ENCODE results near the gene AFP. TPM values are rescaled to one million over a fixed set of nuclear protein-coding genes. Genes with fewer than 3 reads are reported as not detected.

Gene AFP
- total and polyA plus RNA-seq, 2 of the 13 experiments (the other 11 are each of a cell fraction or from before 2014, with no cell fraction given) = 9,434 to 13,105 TPM

DNA sequence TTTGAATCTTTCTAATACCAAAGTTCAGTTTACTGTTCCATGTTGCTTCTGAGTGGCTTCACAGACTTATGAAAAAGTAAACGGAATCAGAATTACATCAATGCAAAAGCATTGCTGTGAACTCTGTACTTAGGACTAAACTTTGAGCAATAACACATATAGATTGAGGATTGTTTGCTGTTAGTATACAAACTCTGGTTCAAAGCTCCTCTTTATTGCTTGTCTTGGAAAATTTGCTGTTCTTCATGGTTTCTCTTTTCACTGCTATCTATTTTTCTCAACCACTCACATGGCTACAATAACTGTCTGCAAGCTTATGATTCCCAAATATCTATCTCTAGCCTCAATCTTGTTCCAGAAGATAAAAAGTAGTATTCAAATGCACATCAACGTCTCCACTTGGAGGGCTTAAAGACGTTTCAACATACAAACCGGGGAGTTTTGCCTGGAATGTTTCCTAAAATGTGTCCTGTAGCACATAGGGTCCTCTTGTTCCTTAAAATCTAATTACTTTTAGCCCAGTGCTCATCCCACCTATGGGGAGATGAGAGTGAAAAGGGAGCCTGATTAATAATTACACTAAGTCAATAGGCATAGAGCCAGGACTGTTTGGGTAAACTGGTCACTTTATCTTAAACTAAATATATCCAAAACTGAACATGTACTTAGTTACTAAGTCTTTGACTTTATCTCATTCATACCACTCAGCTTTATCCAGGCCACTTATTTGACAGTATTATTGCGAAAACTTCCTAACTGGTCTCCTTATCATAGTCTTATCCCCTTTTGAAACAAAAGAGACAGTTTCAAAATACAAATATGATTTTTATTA is 3.6 kb upstream of the AFP start (continued):
- TF ChIP-seq, protein P1, sequence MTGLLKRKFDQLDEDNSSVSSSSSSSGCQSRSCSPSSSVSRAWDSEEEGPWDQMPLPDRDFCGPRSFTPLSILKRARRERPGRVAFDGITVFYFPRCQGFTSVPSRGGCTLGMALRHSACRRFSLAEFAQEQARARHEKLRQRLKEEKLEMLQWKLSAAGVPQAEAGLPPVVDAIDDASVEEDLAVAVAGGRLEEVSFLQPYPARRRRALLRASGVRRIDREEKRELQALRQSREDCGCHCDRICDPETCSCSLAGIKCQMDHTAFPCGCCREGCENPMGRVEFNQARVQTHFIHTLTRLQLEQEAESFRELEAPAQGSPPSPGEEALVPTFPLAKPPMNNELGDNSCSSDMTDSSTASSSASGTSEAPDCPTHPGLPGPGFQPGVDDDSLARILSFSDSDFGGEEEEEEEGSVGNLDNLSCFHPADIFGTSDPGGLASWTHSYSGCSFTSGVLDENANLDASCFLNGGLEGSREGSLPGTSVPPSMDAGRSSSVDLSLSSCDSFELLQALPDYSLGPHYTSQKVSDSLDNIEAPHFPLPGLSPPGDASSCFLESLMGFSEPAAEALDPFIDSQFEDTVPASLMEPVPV (CRISPR knock-in tag; IDR thresholded peaks at IDR 0.05) = no peak
- TF ChIP-seq ZMYM3 (CRISPR knock-in tag; IDR thresholded peaks at IDR 0.05) (no peak), WIZ (CRISPR knock-in tag; IDR thresholded peaks at IDR 0.05) (peak; percentile 24; the same call in 1 of the 2 replicates), RFX1 (IDR thresholded peaks at IDR 0.05) (no peak), THAP11 (CRISPR knock-in tag; IDR thresholded peaks at IDR 0.05) (peak; percentile 61), ZNF556 (CRISPR knock-in tag; IDR thresholded peaks at IDR 0.05; ENCODE audit: borderline replicate concordance) (peak; percentile 22; the same call in 1 of the 2 replicates), ZNF30 (CRISPR knock-in tag; IDR thresholded peaks at IDR 0.05) (no peak), ZBTB7A (CRISPR knock-in tag; IDR thresholded peaks at IDR 0.05) (no peak), ELF3 (CRISPR knock-in tag; IDR thresholded peaks at IDR 0.05) (peak; percentile 83), ZNF761 (CRISPR knock-in tag; conservative IDR thresholded peaks at IDR 0.05) (no peak), POLR2AphosphoS2 (IDR thresholded peaks at IDR 0.05; ENCODE audit: low read depth, low read length) (no peak), TBX3 (IDR thresholded peaks at IDR 0.05; ENCODE audit: borderline replicate concordance) (peak; percentile 84), ZFY (CRISPR knock-in tag; IDR thresholded peaks at IDR 0.05) (no peak), STAG1 (CRISPR knock-in tag; IDR thresholded peaks at IDR 0.05) (peak; percentile 7; the same call in 1 of the 2 replicates), SRSF1 (optimal IDR thresholded peaks at IDR 0.05; ENCODE audit: low read depth, low read length) (no peak), ZC3H4 (CRISPR knock-in tag; IDR thresholded peaks at IDR 0.05; ENCODE audit: borderline replicate concordance) (no peak), ZNF496 (CRISPR knock-in tag; IDR thresholded peaks at IDR 0.05; ENCODE audit: insufficient replicate concordance) (no peak), EHMT2 (IDR thresholded peaks at IDR 0.05; ENCODE audit: borderline replicate concordance, low read depth, low read length) (no peak), FOXA3 (CRISPR knock-in tag; IDR thresholded peaks at IDR 0.05) (peak; percentile 94), ZNF460 (CRISPR knock-in tag; IDR thresholded peaks at IDR 0.05; ENCODE audit: borderline replicate concordance) (no peak), ZNF329 (CRISPR knock-in tag; IDR thresholded peaks at IDR 0.05; ENCODE audit: low read depth) (no peak), MATR3 (CRISPR knock-in tag; IDR thresholded peaks at IDR 0.05) (no peak), U2AF2 (IDR thresholded peaks at IDR 0.05; ENCODE audit: low read depth, low read length) (no peak), MAFG (CRISPR knock-in tag; IDR thresholded peaks at IDR 0.05) (no peak)
- TF ChIP-seq, protein P2, sequence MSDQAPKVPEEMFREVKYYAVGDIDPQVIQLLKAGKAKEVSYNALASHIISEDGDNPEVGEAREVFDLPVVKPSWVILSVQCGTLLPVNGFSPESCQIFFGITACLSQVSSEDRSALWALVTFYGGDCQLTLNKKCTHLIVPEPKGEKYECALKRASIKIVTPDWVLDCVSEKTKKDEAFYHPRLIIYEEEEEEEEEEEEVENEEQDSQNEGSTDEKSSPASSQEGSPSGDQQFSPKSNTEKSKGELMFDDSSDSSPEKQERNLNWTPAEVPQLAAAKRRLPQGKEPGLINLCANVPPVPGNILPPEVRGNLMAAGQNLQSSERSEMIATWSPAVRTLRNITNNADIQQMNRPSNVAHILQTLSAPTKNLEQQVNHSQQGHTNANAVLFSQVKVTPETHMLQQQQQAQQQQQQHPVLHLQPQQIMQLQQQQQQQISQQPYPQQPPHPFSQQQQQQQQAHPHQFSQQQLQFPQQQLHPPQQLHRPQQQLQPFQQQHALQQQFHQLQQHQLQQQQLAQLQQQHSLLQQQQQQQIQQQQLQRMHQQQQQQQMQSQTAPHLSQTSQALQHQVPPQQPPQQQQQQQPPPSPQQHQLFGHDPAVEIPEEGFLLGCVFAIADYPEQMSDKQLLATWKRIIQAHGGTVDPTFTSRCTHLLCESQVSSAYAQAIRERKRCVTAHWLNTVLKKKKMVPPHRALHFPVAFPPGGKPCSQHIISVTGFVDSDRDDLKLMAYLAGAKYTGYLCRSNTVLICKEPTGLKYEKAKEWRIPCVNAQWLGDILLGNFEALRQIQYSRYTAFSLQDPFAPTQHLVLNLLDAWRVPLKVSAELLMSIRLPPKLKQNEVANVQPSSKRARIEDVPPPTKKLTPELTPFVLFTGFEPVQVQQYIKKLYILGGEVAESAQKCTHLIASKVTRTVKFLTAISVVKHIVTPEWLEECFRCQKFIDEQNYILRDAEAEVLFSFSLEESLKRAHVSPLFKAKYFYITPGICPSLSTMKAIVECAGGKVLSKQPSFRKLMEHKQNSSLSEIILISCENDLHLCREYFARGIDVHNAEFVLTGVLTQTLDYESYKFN (CRISPR knock-in tag; conservative IDR thresholded peaks at IDR 0.05) = peak; percentile 95
- TF ChIP-seq, protein P3, sequence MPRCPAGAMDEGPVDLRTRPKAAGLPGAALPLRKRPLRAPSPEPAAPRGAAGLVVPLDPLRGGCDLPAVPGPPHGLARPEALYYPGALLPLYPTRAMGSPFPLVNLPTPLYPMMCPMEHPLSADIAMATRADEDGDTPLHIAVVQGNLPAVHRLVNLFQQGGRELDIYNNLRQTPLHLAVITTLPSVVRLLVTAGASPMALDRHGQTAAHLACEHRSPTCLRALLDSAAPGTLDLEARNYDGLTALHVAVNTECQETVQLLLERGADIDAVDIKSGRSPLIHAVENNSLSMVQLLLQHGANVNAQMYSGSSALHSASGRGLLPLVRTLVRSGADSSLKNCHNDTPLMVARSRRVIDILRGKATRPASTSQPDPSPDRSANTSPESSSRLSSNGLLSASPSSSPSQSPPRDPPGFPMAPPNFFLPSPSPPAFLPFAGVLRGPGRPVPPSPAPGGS (CRISPR knock-in tag; IDR thresholded peaks at IDR 0.05) = no peak
